Transverse colon (tissue), 4 donors: ENCODE measurements around the gene NFAM1. TPM values are rescaled to one million over a fixed set of nuclear protein-coding genes. Genes with fewer than 3 reads are reported as not detected.

ENCODE experiments used
- DNase-seq: peaks from one replicate; pipeline ENCODE4 v3.0.0-alpha.2; 2019
- H3K27ac ChIP-seq, 4 donors: fragments of 200-600 bp; sonication (generic); 2 replicates each; pipeline ENCODE4 v1.5.1; 2016 to 2018; ENCODE audit warnings: inconsistent platforms in 4 of 4
- H3K27me3 ChIP-seq: fragments of 200-600 bp; sonication (generic); 2 replicates; pipeline ENCODE4 v1.5.1; 2017; ENCODE audit warnings: inconsistent platforms
- H3K36me3 ChIP-seq, 4 donors: fragments of 200-600 bp; sonication (generic); 2 replicates each; pipeline ENCODE4 v1.5.1; 2017 to 2019; ENCODE audit warnings: inconsistent platforms in 4 of 4
- H3K4me1 ChIP-seq, 4 donors: fragments of 200-600 bp; sonication (generic); 2 replicates each; pipeline ENCODE4 v1.5.1; 2017 to 2020; ENCODE audit warnings: inconsistent platforms in 4 of 4
- H3K4me3 ChIP-seq, 4 donors: fragments of 200-600 bp; sonication (generic); 1 replicate in 1 of 4; 2 replicates in 3 of 4; pipeline versions ENCODE4 v1.5.1 to v1.6.1; 2017 to 2019; ENCODE audit warnings: inconsistent platforms in 4 of 4
- H3K9me3 ChIP-seq, 2 donors: fragments of 200-600 bp; sonication (generic); 2 replicates each; pipeline ENCODE4 v1.5.1; 2017 to 2019; ENCODE audit warnings: inconsistent platforms in 2 of 2
- CTCF ChIP-seq, 5 experiments: fragments of 200-600 bp in 3 of 5; fragments of 450-650 bp in 2 of 5; sonication (generic) in 3 of 5; IDR thresholded peaks; 1 replicate in 2 of 5; 2 replicates in 3 of 5; pipeline ENCODE4 v1.5.1; 2016 to 2017; ENCODE audit warnings: antibody characterized with exemption in 5 of 5, inconsistent platforms in 3 of 5, mild to moderate bottlenecking in 2 of 5, moderate library complexity in 1 of 5
- EP300 ChIP-seq: sonication (generic); formaldehyde crosslinking; IDR thresholded peaks from one replicate; pipeline ENCODE4 v1.6.1; 2017; ENCODE audit warnings: antibody characterized with exemption, low read depth
- POLR2A ChIP-seq: fragments of 450-650 bp; IDR thresholded peaks from one replicate; pipeline ENCODE4 v1.6.1; 2016; ENCODE audit warnings: antibody characterized with exemption, mild to moderate bottlenecking, moderate library complexity
- POLR2AphosphoS5 ChIP-seq, 3 donors: sonication (generic); formaldehyde crosslinking; IDR thresholded peaks; one replicate each; pipeline ENCODE4 v1.6.1; 2016; ENCODE audit warnings: antibody characterized with exemption in 3 of 3
- WGBS, 2 donors: methylation state at CpG; one replicate each; pipeline ENCODE4 v1.1.5; 2018; ENCODE audit warnings: low coverage in 1 of 2; 5-methylcytosine and 5-hydroxymethylcytosine counted together
- in situ Hi-C, 4 donors: fragments of 200-750 bp; cut with MboI; loops; one replicate each; pipeline versions ENCODE4 v1.15.0 to v1.15.1; 2017; ENCODE audit warnings: low sequenced_read_pairs in 3 of 4, low pct_ligation_motif_present in 1 of 4, low pct_unique_long_range_greater_than_20kb in 1 of 4
- intact Hi-C: fragments of 100-400 bp; cut with DNase I; formaldehyde crosslinking; loops from one replicate; pipeline ENCODE4 v1.15.1; 2023; ENCODE audit warnings: low total_unique reads
- total RNA-seq, 4 donors: library from RNA; depleted of rRNA; stranded (reverse); fragments of >200 nt; gene quantifications; one replicate each; pipeline ENCODE4 v1.1.0, GENCODE V29; 2016

Gene NFAM1
- total RNA-seq, 4 donors from 2014 or later, result 1.1 to 1.4 TPM; not detected in 2

DNA sequence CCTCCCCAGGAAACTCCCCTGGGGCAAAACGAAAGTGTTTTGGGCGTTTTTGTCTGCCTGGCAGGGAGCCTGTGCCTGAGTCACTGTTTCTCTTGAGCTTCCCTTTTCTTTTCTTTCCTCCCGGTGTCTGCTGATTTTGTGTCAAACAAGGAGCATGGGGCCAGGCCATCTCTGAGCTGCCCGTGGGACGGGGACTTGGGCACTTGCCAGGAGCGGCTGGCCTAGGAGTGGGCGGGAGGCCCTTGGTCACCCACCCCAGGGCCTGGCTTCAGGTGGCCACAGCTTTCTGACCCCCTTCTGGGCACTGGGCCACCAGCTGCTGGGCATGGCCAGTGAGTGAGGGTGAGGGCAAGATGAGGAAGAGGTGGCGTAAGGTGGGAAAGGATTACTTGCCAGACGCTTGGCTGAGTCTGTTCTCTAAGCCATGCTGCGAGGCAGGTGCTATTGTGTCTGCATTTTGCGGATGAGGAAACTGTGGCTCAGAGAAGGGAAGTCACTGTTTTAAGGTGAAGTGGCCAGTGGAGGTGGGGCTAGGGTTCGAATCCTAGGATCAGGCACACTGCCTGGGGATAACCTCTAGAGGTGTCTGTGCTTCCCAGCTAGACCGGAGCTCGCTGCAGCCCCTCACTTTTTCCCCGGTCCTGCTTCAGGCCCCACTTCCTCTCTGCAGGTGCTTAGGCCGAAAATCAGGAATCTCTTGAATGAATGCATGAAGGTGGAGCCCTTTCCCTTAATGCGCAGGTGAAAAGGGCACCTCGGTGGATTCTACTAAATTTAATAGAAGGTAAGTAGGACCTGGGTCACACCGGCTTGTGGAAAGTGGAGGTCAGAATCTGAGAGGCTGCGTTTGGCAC is 7.8 kb upstream of the NFAM1 start:
- Histone ChIP-seq H3K9me3 (no peaks in the 10 kb centered on the region), H3K27ac (peak overlapping the region in 3 of 4 donors; percentile 1 to 45 (median 8)), H3K4me1 (peaks cover 5 to 40% (median 25%) of the 10 kb centered on the region in 4 donors), H3K36me3 (no peaks in the 10 kb centered on the region), H3K27me3 (no peaks in the 10 kb centered on the region), H3K4me3 (no peak overlapping the region)
- in situ Hi-C loops, result loop anchor here (5.0 to 25.0 kb wide), 5 partner anchors 265 to 478 kb away; partner anchors contain the start of genes SEPTIN3 (in 4 of the 4), SMIM45 (in 4 of the 4) and NDUFA6 (in 1 of the 4)
- WGBS, 2 donors, result 20 to 63% methylated on average over 2 to 20 of the region's 20 CpGs
- DNase-seq, result no peak
- intact Hi-C loops, result loop anchor here (5.0 kb wide), 1 partner anchor 273 kb away; no protein-coding TSS in a partner anchor
- TF ChIP-seq EP300 (no peak), POLR2A (no peak), POLR2AphosphoS5 (IDR thresholded peaks at IDR 0.05) (no peak), CTCF (IDR thresholded peaks at IDR 0.05) (no peak)

DNA sequence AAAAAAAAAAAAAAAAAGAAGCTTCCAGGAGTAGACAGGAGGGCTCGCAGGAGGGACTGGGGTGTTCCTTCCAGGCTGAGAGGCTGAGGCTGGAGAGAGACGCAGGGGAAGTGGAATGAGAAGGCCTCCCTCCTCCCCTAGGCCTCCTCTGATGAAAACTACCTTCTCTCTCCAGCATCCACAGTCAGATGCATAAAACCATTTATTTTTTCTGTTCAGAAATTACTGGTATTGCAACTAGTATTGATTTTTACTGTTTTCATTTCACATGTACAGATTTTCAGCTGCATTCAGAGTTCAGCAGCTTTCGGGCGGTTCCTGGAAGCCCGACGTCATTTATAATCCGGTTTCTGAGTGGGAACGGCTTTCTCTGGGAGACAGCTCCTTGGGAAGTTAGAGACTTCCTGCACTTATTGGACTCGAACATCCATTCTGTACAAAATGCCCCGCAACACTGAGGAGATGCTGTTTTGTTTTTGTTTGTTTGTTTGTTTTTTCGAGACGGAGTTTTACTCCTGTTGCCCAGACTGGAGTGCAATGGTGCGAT is 6.9 kb upstream of the NFAM1 start:
- Histone ChIP-seq H3K4me1 (peaks cover 0 to 37% (median 16%) of the 10 kb centered on the region in 4 donors), H3K27ac (peak overlapping the region in 3 of 4 donors; percentile 1 to 45 (median 8)), H3K9me3 (no peaks in the 10 kb centered on the region), H3K4me3 (no peak overlapping the region), H3K36me3 (no peaks in the 10 kb centered on the region), H3K27me3 (no peaks in the 10 kb centered on the region)
- in situ Hi-C loops (loop anchor here (10.0 to 25.0 kb wide), 3 partner anchors 264 to 477 kb away; partner anchors contain the start of genes SEPTIN3 (in 4 of the 4) and SMIM45 (in 4 of the 4)), intact Hi-C loops (loop anchor here (5.0 kb wide), 1 partner anchor 272 kb away; no protein-coding TSS in a partner anchor)
- no peak for DNase-seq
- TF ChIP-seq CTCF (IDR thresholded peaks at IDR 0.05) (no peak), POLR2AphosphoS5 (IDR thresholded peaks at IDR 0.05) (no peak), EP300 (no peak), POLR2A (no peak)
- 69 to 76% methylated on average over 10 to 13 of the region's 13 CpGs for WGBS, 2 donors

- Histone ChIP-seq H3K36me3 (no peaks in the 10 kb centered on the region), H3K9me3 (no peaks in the 10 kb centered on the region), H3K4me3 (peak overlapping the region in 1 of 4 donors; percentile 57), H3K4me1 (peaks cover 0 to 32% (median 11%) of the 10 kb centered on the region in 4 donors), H3K27me3 (no peaks in the 10 kb centered on the region), H3K27ac (peak overlapping the region in 1 of 4 donors; percentile 55)
- DNase-seq, result no peak
- WGBS, 2 donors, result 28% methylated on average over 12 of the region's 12 CpGs; no CpG with 5 or more reads in 1 of the 2 donors
- in situ Hi-C loops (loop anchor here (10.0 to 25.0 kb wide), 3 partner anchors 263 to 476 kb away; partner anchors contain the start of genes SEPTIN3 (in 4 of the 4) and SMIM45 (in 4 of the 4)), intact Hi-C loops (loop anchor here (5.0 kb wide), 1 partner anchor 271 kb away; no protein-coding TSS in a partner anchor)
- TF ChIP-seq POLR2AphosphoS5 (IDR thresholded peaks at IDR 0.05) (no peak), CTCF (IDR thresholded peaks at IDR 0.05) (no peak), EP300 (no peak), POLR2A (no peak)
Observed at GRCh38 chr22:42438293-42438650, 6.1 kb upstream of the NFAM1 start.
